Progenitor cell of endocrine pancreas (in vitro differentiated cells): ENCODE results near the gene MIB1. TPM values are rescaled to one million over a fixed set of nuclear protein-coding genes. Genes with fewer than 3 reads are reported as not detected.
"Not testable (repeated sequence)": the region's sequence is repeated elsewhere in the genome, so short reads cannot be mapped to it uniquely, and the experiment has no call there.

Experiments used
- DNase-seq: peaks from one replicate; pipeline ENCODE4 v3.0.0; 2021; ENCODE audit warnings: low spot score; ENCODE audit not compliant: unreplicated experiment
- H3K27ac Mint-ChIP-seq: 2 replicates; pipeline ENCODE4 v1.8.0; 2021; ENCODE audit warnings: mild to moderate bottlenecking, moderate library complexity, mixed read lengths
- H3K27me3 Mint-ChIP-seq: 2 replicates; pipeline ENCODE4 v1.8.0; 2021; ENCODE audit warnings: mixed read lengths
- H3K36me3 Mint-ChIP-seq: 2 replicates; pipeline ENCODE4 v1.8.0; 2022; ENCODE audit warnings: mixed read lengths; ENCODE audit not compliant: insufficient read depth
- H3K4me1 Mint-ChIP-seq: 2 replicates; pipeline ENCODE4 v1.8.0; 2021; ENCODE audit warnings: low read depth, mixed read lengths
- H3K4me3 Mint-ChIP-seq: 2 replicates; pipeline ENCODE4 v1.8.0; 2021; ENCODE audit warnings: low read depth, mild to moderate bottlenecking, moderate library complexity, mixed read lengths
- H3K9me3 Mint-ChIP-seq: 2 replicates; pipeline ENCODE4 v1.8.0; 2021; ENCODE audit warnings: low read depth, mixed read lengths
- CTCF ChIP-seq: fragments of 200-600 bp; sonication (generic); IDR thresholded peaks from one replicate; pipeline ENCODE4 v1.5.0; 2021; ENCODE audit warnings: antibody characterized with exemption, mild to moderate bottlenecking; ENCODE audit not compliant: unreplicated experiment
- total RNA-seq: library from RNA; stranded (reverse); gene quantifications from 2 replicates; pipeline ENCODE4 v1.2.1, GENCODE V29; 2021

Gene MIB1
- total RNA-seq, 1 donor from 2014 or later: 79.5 TPM

- Mint-ChIP-seq H3K27ac (peak overlapping the region; percentile 94), H3K4me1 (peaks cover 9% of the 10 kb centered on the region), H3K27me3 (no peaks in the 10 kb centered on the region), H3K36me3 (peaks cover 13% of the 10 kb centered on the region), H3K9me3 (peaks cover 4% of the 10 kb centered on the region), H3K4me3 (peak overlapping the region; percentile 85)
- no peak for TF ChIP-seq CTCF
- DNase-seq: no peak
Measured at GRCh38 chr18:21703241-21703820, 37.3 kb upstream of the MIB1 start.

- DNase-seq: peak; percentile 87
- peak within 1 kb of the TSS; percentile 94 for H3K27ac Mint-ChIP-seq
- peak; percentile 30 for TF ChIP-seq CTCF
- H3K27me3 Mint-ChIP-seq: no peaks in the 10 kb centered on the region
- H3K4me1 Mint-ChIP-seq: peaks cover 9% of the 10 kb centered on the region
- H3K36me3 Mint-ChIP-seq: peaks cover 9% of the 10 kb centered on the region
- peak within 1 kb of the TSS; percentile 85 for H3K4me3 Mint-ChIP-seq
- H3K9me3 Mint-ChIP-seq: peaks cover 4% of the 10 kb centered on the region
Measured at GRCh38 chr18:21704603-21705364, 35.8 kb upstream of the MIB1 start, which contains the start of gene ABHD3. ABHD3 (minus strand) TSS chr18:21704774; CDS start chr18:21704665, 109 bp downstream.

GRCh38 chr18:21706386-21706865, 34.2 kb upstream of the MIB1 start:
- Mint-ChIP-seq H3K4me3 (no peak overlapping the region), H3K27me3 (no peaks in the 10 kb centered on the region), H3K4me1 (peaks cover 9% of the 10 kb centered on the region), H3K36me3 (peaks cover 8% of the 10 kb centered on the region), H3K27ac (no peak overlapping the region), H3K9me3 (peaks cover 4% of the 10 kb centered on the region)
- no peak for DNase-seq
- TF ChIP-seq CTCF: no peak

GRCh38 chr18:21707130-21707529, 33.5 kb upstream of the MIB1 start:
- not testable (repeated sequence) for H3K9me3 Mint-ChIP-seq, DNase-seq, H3K4me1 Mint-ChIP-seq, H3K4me3 Mint-ChIP-seq, H3K27me3 Mint-ChIP-seq, H3K36me3 Mint-ChIP-seq
- H3K27ac Mint-ChIP-seq: peak overlapping the region; percentile 69

GRCh38 chr18:21714474-21714873, 26.1 kb upstream of the MIB1 start:
- H3K4me1 Mint-ChIP-seq: no peaks in the 10 kb centered on the region
- H3K27me3 Mint-ChIP-seq: no peaks in the 10 kb centered on the region
- H3K9me3 Mint-ChIP-seq: peaks cover 20% of the 10 kb centered on the region
- no peak for DNase-seq
- H3K4me3 Mint-ChIP-seq: no peak overlapping the region
- peaks cover 4% of the 10 kb centered on the region for H3K36me3 Mint-ChIP-seq
- H3K27ac Mint-ChIP-seq: no peak overlapping the region
- no peak for TF ChIP-seq CTCF
